K562 (cell line): ENCODE data around the gene CRELD2. TPM values are rescaled to one million over a fixed set of nuclear protein-coding genes. Genes with fewer than 3 reads are reported as not detected.

ENCODE experiments used
- BDP1 ChIP-seq: IDR thresholded peaks from 3 replicates; pipeline ENCODE4 v1.6.1; 2011; ENCODE audit not compliant: insufficient read length, insufficient read depth
- CREB3 ChIP-seq: fragments of 450-650 bp; conservative IDR thresholded peaks from 2 replicates; pipeline ENCODE4 v1.6.1; 2016; ENCODE audit warnings: missing genetic modification characterization, low read depth, mild to moderate bottlenecking, missing compliant biosample characterization, moderate library complexity
- GATAD2B ChIP-seq: fragments of 450-650 bp; IDR thresholded peaks from 2 replicates; pipeline ENCODE4 v1.6.1; 2017; ENCODE audit warnings: mild to moderate bottlenecking, borderline replicate concordance
- MCM7 ChIP-seq, 2 experiments: fragments of 450-650 bp; IDR thresholded peaks; 2 replicates each; pipeline ENCODE4 v1.6.1; 2016 to 2018
- MITF ChIP-seq: IDR thresholded peaks from 2 replicates; pipeline ENCODE4 v1.6.1; 2014; ENCODE audit warnings: antibody characterized with exemption
- TAF15 ChIP-seq: fragments of 200-400 bp; formaldehyde crosslinking; IDR thresholded peaks from 2 replicates; pipeline ENCODE4 v1.6.1; 2017; ENCODE audit warnings: mild to moderate bottlenecking, low read depth, low read length, moderate library complexity
- ZBTB9 ChIP-seq: fragments of 450-650 bp; formaldehyde crosslinking; IDR thresholded peaks from 2 replicates; pipeline ENCODE4 v1.4.0; 2020; ENCODE audit warnings: mild to moderate bottlenecking, moderate library complexity
- ZNF316 ChIP-seq: fragments of 450-650 bp; IDR thresholded peaks from 2 replicates; pipeline ENCODE4 v1.6.1; 2016
- ZNF408 ChIP-seq: fragments of 250-450 bp; sonication (Bioruptor Pico); IDR thresholded peaks from 2 replicates; pipeline ENCODE4 v1.4.0; 2020; ENCODE audit warnings: low read depth, mild to moderate bottlenecking, moderate library complexity
- polyA plus RNA-seq, 8 experiments: library from polyadenylated mRNA; depleted of rRNA in 4 of 8; stranded (reverse) in 5 of 8; unstranded in 3 of 8; fragments of >200 nt; fragmentation: Nextera tagmentation in 2 of 8; fragmentation: Illumina TruSeq in 1 of 8; extraction: Ambion mirVana in 2 of 8; extraction: Trizol in 1 of 8; gene quantifications; 2 replicates each; pipeline versions ENCODE4 v1.2.1 to v1.2.3, GENCODE V29; 2011 to 2014; ENCODE audit warnings: inconsistent platforms in 1 of 8, missing spikeins in 1 of 8
- total RNA-seq, 7 experiments: library from RNA; depleted of rRNA in 6 of 7; stranded (reverse); fragments of >200 nt in 6 of 7; fragmentation: Illumina TruSeq in 2 of 7; extraction: Trizol in 2 of 7; gene quantifications; 2 replicates each; pipeline versions ENCODE4 v1.2.1 to v1.2.3, GENCODE V29; 2011 to 2021; ENCODE audit warnings: low replicate concordance in 1 of 7

CRELD2 gene
- total and polyA plus RNA-seq, 9 of the 15 experiments (the other 6 are each of a cell fraction or from before 2014, with no cell fraction given) = 0.96 to 25.3 (median 8.8) TPM

GRCh38 chr22:49880281-49880680, 38.2 kb upstream of the CRELD2 start (continued):
- no peak for TF ChIP-seq TAF15
- TF ChIP-seq ZBTB9 (CRISPR knock-in tag) = no peak
- TF ChIP-seq ZNF316 = no peak
- no peak for TF ChIP-seq CREB3
- TF ChIP-seq BDP1 = no peak
- TF ChIP-seq GATAD2B = no peak
- no peak for TF ChIP-seq ZNF408 (CRISPR knock-in tag)
- no peak for TF ChIP-seq MCM7 (IDR thresholded peaks at IDR 0.05)
- TF ChIP-seq MITF = no peak
- TF ChIP-seq, all 486 proteins: peak for 0
